Keratinocyte (primary cell): Measurements from ENCODE around the gene ALDH3A1.

ENCODE experiments used
- CTCF ChIP-seq, 3 experiments: IDR thresholded peaks in 1 of 3; conservative IDR thresholded peaks in 1 of 3; optimal IDR thresholded peaks in 1 of 3; 2 replicates in 2 of 3; 3 replicates in 1 of 3; pipeline versions ENCODE3 to v1.5.1; 2011; ENCODE audit warnings: low read length in 3 of 3, mild to moderate bottlenecking in 3 of 3, moderate library complexity in 2 of 3, control low read depth in 1 of 3, inconsistent platforms in 1 of 3; ENCODE audit not compliant: insufficient read depth in 2 of 3; ENCODE audit errors: extremely low read depth in 1 of 3
- EZH2 ChIP-seq: IDR thresholded peaks from one replicate; pipeline ENCODE4 v1.6.1; 2012; ENCODE audit warnings: inconsistent platforms, mild to moderate bottlenecking, low read length, moderate library complexity

DNA sequence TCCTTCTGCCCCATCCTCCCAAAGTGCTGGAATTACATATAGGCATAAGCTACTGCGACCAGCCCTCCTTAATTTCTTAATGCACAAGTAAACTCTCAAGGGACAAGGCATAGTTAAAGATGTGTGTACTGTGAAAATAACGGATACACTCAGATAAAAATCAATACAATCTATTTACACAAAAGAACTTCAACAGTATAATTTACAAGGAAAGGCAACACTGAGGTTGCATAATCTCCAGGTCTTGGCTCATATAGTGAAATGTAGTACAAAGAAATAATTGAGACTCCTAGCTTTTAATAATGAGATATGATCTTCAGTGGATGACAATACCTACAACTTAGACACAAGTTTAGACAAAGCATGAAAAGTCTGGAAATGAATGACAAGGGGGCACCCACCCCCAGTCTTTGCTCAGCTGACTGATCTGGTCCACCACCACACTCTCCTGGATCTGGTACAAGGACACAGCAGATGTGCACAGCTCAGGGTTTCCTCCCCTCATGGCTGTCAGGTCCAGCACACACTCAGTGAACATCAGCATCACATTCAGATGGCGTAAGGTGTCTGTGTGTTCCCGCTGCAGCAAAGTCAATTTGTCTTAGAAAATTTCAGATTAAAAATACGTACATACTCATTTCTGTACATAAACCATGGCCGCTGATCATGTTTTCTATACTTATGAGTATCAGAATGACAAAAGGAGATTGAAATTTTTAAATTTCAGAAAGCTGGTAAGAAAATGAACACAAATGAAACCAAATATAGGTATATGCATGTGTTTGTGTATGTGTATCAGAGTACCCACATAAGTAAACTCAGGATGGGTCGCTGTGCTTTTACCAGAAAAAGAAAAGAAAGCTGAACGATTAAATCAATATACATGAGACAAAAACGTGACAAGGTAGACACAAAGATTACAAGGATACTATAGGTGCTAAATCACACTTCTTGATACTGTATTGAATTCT, 33.7 kb upstream of the ALDH3A1 start:
- TF ChIP-seq CTCF (optimal IDR thresholded peaks at IDR 0.05 in 1 of 3, IDR thresholded peaks at IDR 0.05 in 1 of 3, conservative IDR thresholded peaks at IDR 0.05 in 1 of 3; ENCODE audit: extremely low read depth in 1 of 3, insufficient read depth in 2 of 3, low read length in 3 of 3) (no peak), EZH2 (no peak)
